Measurements from ENCODE around the gene EYA4.
"Not testable (repeated sequence)": the region's sequence is repeated elsewhere in the genome, so short reads cannot be mapped to it uniquely, and the experiment has no call there.

EYA4 gene

GRCh38 chr6:133528566-133528965 is 287.4 kb downstream of the EYA4 start:
- no peak for DNase-seq (ENCODE audit: low read depth in 2 of 2)

DNA sequence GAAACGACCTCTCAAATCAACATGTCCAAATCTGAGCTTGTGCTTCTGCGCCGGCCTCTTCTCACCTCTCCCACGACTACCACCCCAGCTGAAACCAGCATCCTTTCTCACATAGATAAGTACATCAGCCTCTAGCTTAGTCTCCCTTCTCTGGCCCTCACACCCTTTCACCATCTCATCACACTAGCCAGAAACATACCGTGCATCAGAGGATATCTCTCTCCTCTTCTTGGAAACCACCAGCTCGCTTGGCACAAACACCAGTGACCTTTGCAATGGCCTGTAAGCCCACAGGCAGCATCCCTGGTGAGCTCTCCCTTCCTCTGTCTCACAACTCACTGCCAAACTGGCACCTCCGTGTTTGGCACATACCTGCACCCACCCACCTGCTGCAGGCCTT is 291.8 kb downstream of the EYA4 start:
- DNase-seq (ENCODE audit: low read depth in 2 of 2), result no peak

DNA sequence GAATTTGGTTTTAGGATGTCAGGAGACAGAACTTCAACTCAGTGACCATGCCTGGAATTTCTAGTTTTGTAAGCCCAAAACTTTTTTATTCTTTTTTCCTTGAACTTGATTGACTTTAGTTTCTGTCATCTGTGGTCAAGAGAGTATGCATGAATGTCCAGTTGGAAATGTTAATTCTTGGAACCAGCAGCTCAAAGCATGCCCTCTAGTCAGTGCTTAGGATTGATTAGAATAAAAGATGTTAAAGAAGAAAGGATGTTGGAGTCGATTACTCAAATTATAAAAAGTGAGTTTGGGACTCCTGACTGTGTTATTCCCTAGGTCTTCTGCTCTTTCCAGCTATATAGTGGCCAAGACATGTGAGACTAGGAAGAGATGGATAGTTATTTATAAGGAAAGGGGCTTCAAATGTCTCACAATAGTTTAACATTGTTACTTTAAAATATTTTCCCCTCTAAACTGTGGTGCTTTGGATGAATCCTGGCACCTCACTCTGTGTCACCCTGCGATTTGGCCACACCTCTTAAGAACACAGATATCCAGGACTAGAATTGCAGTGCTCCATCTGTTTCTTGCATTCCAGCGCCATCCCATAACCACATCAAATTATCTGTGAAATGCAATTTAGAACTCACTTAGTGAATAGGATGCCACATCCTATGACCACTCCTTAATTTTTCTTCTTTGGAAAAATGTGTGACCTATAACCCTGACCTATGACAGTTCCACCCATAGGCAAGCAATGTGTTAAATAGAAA is 298.5 kb downstream of the EYA4 start:
- no peak for DNase-seq (ENCODE audit: low read depth in 2 of 2)

GRCh38 chr6:133540361-133540760 is 299.2 kb downstream of the EYA4 start:
- no peak for DNase-seq (ENCODE audit: low read depth in 2 of 2)

- DNase-seq (ENCODE audit: low read depth in 2 of 2), result no peak
Observed at GRCh38 chr6:133541040-133541439, 299.9 kb downstream of the EYA4 start.

DNA sequence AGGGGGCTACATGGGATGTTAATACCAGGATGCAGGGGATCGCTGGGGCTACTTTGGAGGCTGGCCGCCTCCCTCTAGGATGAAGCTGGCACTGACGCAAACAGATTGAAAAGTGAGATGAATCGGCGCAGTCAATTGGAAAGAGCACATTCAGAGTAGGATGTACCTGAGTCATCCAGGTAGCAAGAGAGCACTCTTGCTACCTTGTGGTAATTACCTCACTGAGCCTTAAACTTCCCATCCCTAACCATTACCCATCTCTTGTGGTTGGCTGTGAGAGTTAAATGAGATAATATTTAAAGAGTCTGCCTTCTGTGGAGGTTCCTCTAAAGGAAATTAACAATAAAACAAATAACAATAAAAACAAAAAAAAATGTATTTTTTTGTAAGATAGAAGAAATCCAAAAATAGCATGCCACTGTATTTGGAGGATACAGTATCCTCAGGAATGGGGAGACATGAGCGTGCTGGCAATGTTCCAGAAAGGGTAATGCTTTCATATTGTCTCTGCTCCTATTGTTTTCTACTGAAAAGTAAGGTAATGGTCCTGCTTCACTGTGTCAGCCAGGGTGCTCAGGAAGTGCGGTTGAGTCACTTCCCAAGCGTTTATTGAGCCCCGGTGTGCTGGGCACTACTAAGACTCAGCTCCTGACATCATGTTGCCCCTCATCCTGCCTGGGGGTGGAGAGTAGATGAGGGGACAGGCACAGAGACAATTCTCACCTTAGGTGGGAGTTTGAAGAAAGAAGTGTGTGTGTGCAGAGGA is 301.1 kb downstream of the EYA4 start:
- DNase-seq (ENCODE audit: low read depth in 2 of 2), result no peak

DNA sequence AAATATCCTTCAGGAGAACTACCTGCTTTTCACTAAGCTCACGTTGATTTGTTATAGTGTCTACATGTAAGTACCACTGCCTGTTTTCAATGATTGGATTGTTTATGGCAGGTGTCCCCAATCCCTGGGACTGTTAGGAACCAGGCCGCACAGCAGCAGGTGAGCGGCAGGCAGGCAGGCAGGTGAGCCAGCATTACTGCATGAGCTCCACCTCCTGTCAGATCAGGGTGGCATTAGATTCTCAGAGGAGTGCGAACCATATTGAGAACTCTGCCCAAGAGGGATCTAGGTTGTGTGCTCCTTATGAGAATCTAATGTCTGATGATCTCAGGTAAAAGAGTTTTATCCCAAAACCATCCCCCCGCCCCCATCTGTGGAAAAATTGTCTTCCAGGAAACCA is 303.3 kb downstream of the EYA4 start:
- DNase-seq (ENCODE audit: low read depth in 2 of 2), result no peak

DNA sequence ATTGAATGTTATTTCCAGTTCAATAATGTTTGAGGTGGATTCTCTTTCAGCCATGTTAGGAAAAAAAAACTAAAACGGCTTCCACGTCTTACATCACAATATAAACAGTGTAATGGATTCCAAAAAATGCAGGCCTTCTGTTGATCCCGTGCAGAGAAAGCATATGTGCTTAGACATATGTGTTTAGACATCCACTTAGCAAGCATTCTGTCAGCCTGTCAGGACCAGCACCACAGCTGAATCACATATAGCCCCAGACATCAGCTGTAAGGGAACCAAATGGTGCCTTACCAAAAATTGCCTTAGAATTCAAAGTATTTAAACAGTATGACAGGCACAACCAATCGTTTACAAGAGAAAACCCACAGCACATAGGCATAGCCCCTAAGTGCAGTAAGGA is 304.9 kb downstream of the EYA4 start:
- no peak for DNase-seq (ENCODE audit: low read depth in 2 of 2)

DNA sequence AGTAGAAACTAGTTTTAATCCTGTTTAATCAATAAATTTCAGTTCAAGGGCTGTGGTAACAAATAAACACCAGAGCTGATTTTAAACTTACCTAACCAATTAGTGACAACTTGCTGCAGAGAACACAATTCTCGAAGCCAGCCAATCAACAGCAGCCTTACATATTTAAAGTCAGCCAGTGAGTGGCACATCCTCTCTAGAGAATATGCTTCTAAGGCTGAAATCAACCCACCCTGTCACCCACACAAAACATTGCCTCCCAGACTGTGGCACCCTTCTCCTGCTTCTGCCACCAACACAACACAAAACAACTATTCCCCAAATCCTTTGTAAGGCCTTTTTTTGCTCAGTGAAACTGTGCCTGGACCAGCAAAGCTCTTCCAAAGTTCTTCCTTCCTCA is 306.0 kb downstream of the EYA4 start:
- no peak for DNase-seq (ENCODE audit: low read depth in 2 of 2)

DNA sequence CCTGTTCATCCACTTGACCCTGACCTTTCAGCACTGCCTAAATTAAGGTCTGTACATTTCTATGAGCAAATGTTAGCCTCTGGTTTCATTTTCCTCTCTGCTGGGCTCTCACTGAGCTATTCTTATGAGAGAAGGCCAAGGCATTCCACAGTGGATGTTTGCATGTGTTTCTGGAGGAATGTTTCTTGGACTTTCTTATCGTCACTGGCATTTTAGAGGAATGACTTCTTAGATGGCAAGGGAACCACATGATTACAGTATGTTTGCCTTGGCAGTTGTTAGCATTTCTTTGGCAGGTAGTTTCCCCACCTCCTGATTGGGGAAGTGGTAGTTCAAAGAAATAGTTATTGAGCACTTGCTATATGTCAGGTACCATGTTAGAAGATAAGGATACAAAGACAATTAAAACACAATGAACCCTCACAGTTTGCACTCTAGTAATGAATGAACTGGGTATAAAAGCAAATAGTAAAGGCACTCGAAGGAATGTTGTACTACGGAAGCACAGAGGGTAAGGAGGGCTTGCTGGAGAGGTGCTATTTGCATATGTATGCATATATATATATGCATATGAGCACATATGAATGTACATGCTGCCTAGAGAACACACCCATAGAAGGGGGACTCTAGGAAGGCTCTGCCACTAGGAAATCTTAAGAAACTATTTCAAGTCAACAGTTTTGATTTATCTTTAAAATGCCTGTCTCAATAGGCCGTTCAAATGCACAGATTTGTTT is 307.4 kb downstream of the EYA4 start:
- DNase-seq (ENCODE audit: low read depth in 2 of 2), result no peak

- DNase-seq (ENCODE audit: low read depth in 2 of 2), result no peak
Observed at GRCh38 chr6:133549371-133549801, 308.2 kb downstream of the EYA4 start.

DNA sequence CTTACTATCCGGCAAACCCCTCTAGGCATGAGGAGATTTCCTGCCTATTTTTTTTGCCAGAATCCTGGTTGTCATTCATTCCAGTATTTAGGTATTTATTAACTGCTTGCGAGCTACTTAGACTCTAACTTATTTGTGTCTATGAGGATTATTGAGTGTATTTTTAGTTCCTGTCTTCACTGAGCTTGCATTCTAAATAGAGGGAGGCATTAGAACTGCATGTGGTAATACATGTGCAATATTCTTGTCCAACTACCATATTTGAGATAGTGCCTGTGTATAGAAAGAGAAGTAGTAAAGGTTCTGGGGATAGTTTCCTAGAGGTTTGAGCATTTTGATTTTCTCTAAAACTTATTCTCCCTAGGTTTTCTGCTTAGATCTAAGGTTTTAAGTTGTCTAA is 308.9 kb downstream of the EYA4 start:
- no peak for DNase-seq (ENCODE audit: low read depth in 2 of 2)

GRCh38 chr6:133551436-133551835 is 310.3 kb downstream of the EYA4 start:
- no peak for DNase-seq (ENCODE audit: low read depth in 2 of 2)

DNA sequence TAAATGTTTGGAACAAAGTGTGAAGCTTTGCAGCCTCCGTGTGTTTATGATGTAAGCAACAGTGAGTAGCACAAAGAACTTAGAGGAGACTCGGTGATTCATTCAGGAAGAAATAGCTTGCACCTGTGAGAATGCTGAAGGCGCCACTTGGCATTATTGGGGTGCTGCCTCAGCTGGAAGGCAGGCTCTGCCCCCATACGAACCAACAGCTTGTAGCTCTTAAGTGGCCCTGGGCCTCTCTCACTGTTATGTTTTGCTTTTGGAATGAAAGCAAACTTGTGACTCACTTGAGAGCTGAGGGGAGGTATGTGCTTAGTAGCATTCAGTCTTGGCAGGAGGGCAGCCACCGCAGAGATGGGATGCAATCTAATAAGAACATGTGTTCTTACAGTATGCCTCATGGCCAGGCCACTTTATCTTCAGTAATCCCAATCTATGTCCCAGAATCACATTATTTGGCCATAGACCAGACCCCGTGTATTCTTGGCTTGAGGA is 310.7 kb downstream of the EYA4 start:
- no peak for DNase-seq (ENCODE audit: low read depth in 2 of 2)

GRCh38 chr6:133553652-133554051 is 312.5 kb downstream of the EYA4 start:
- DNase-seq (ENCODE audit: low read depth in 2 of 2), result no peak

DNA sequence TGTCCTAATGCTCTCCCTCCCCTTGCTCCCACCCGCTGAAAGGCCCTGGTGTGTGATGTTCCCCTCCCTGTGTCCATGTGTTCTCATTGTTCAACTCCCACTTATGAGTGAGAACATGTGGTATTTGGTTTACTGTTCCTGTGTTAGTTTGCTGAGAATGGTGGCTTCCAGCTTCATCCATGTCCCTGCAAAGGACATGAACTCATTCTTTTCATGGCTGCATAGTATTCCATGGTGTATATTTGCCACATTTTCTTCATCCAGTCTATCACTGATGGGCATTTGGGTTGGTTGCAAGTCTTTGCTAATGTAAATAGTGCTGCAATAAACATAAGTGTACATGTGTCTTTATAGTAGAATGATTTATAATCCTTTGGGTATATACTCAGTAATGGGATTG is 313.0 kb downstream of the EYA4 start:
- DNase-seq (ENCODE audit: low read depth in 2 of 2), result not testable (repeated sequence)

DNA sequence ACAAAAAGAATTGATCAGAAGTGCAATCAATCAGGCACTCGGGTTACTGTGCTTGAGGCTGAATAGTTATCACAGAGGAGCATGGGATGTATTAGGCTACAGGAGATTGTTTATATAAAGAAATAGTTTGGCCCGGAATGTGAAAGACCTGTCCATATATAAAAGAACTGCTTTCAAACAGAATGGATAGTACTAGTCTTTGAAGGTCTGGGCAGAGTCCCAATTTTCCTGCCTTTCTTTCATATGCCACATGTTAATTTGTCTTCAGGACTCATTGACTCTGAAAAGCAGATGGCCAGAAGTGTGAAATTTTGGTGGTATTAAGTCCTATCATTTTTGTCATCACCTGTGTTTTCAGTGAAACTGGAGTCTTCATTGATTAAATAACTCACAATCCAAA is 314.5 kb downstream of the EYA4 start:
- no peak for DNase-seq (ENCODE audit: low read depth in 2 of 2)

GRCh38 chr6:133559926-133560325 is 318.8 kb downstream of the EYA4 start:
- no peak for DNase-seq (ENCODE audit: low read depth in 2 of 2)

GRCh38 chr6:133567636-133568035 is 326.5 kb downstream of the EYA4 start:
- DNase-seq (ENCODE audit: low read depth in 2 of 2), result no peak

GRCh38 chr6:133568970-133569889 is 328.1 kb downstream of the EYA4 start:
- DNase-seq (ENCODE audit: low read depth in 2 of 2), result no peak

- DNase-seq (ENCODE audit: low read depth in 2 of 2), result no peak
Observed at GRCh38 chr6:133571681-133572080, 330.5 kb downstream of the EYA4 start.

Measured in stimulated activated CD8-positive, alpha-beta memory T cell treated with anti-CD3 and anti-CD28 coated beads, Interleukin-7, amount 100 ng/mL, for 4 hours (primary cell).